Astrocyte of the cerebellum (primary cell): ENCODE measurements around the gene APOBEC3B.
A peak's percentile ranks its signal among the peaks of the same experiment; 100 is the strongest.

Experiments used
- DNase-seq: peaks from one replicate; pipeline ENCODE4 v3.0.0-alpha.2; 2011; ENCODE audit warnings: low read depth
- H3K4me3 ChIP-seq: 2 replicates; pipeline ENCODE4 v1.5.1; 2011; ENCODE audit warnings: mild to moderate bottlenecking, low read depth, low read length, moderate library complexity
- CTCF ChIP-seq: IDR thresholded peaks from 2 replicates; pipeline ENCODE4 v1.5.1; 2012; ENCODE audit warnings: low read length, low read depth, moderate library complexity, mild to moderate bottlenecking; ENCODE audit errors: missing control alignments
- in situ Hi-C: cut with HindIII; loops from 2 replicates; pipeline ENCODE4 v1.10.0; 2017; ENCODE audit warnings: low sequenced_read_pairs

The APOBEC3B gene

GRCh38 chr22:38981992-38982927 is at the start of gene APOBEC3B:
Gene APOBEC3B, plus strand, starts transcription at chr22:38982347. Its CDS starts 107 bp downstream, at chr22:38982454.
- TF ChIP-seq CTCF = no peak
- peak; percentile 66 for DNase-seq
- H3K4me3 ChIP-seq = peak within 1 kb of the TSS; percentile 23
- in situ Hi-C loops = no loop called here

GRCh38 chr22:38935023-38935422 is 47.1 kb upstream of the APOBEC3B start:
- in situ Hi-C loops = no loop called here
- no peak for TF ChIP-seq CTCF
- no peak overlapping the region for H3K4me3 ChIP-seq
- DNase-seq = no peak

- no peak for TF ChIP-seq CTCF
- H3K4me3 ChIP-seq = no peak overlapping the region
- DNase-seq = no peak
- in situ Hi-C loops = no loop called here
These were observed 46.5 kb upstream of the APOBEC3B start for GRCh38 chr22:38935616-38936015.

- H3K4me3 ChIP-seq = no peak overlapping the region
- TF ChIP-seq CTCF = no peak
- in situ Hi-C loops = no loop called here
- DNase-seq = no peak
These were observed 45.6 kb upstream of the APOBEC3B start for GRCh38 chr22:38936562-38936961.

- in situ Hi-C loops = no loop called here
- no peak overlapping the region for H3K4me3 ChIP-seq
- TF ChIP-seq CTCF = no peak
- no peak for DNase-seq
These were observed 45.1 kb upstream of the APOBEC3B start for GRCh38 chr22:38937036-38937435.

GRCh38 chr22:38937541-38937940 is 44.6 kb upstream of the APOBEC3B start:
- no peak overlapping the region for H3K4me3 ChIP-seq
- in situ Hi-C loops = no loop called here
- no peak for DNase-seq
- TF ChIP-seq CTCF = no peak
